Activated naive CD4-positive, alpha-beta T cell (primary cell): ENCODE data around the gene CX3CL1.
"Not testable (repeated sequence)": the region's sequence is repeated elsewhere in the genome, so short reads cannot be mapped to it uniquely, and the experiment has no call there.

Source experiments
- DNase-seq, 4 experiments: peaks; one replicate each; lab custom pipeline; 2025; lab: John Stamatoyannopoulos, UW

Gene CX3CL1

DNA sequence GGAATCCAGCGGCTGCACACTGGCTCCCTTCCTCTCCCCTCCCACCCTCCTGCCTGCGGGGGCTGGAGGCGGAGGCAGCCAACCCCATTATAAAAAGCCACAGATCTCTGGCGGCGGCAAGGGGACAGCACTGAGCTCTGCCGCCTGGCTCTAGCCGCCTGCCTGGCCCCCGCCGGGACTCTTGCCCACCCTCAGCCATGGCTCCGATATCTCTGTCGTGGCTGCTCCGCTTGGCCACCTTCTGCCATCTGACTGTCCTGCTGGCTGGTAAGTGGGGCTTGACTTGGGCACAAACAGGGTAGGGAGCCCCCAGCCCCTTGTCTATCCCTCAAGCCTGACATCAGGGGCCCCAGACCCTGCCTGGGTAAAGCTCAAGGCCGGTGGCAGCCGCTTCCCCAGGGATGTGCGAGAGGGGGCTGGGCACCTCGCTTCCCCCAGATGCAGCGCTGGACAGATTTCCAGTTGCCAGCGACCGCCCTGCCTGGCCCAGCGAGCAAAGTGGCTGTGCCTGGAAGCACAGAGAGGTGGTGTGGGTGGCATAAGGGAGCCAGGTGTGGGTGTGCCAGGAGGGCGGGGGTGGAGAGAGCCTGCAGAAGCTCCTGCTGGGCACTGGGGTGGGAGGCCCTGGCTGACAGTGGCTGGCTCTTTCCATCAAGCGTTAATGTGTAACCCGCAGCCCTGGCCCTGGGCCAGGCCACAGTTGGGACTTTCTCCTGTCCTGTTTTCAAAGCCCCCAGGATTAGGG, at the start of gene CX3CL1:
TSS of gene CX3CL1 (plus strand) at position 119 of the 745 bp plus-strand sequence. CDS start at position 198, 79 bp downstream.
- no peak for DNase-seq

- DNase-seq: no peak
Observed at GRCh38 chr16:57324749-57325148, 47.5 kb upstream of the CX3CL1 start.

GRCh38 chr16:57325458-57325857, 46.8 kb upstream of the CX3CL1 start:
- DNase-seq: no peak

DNA sequence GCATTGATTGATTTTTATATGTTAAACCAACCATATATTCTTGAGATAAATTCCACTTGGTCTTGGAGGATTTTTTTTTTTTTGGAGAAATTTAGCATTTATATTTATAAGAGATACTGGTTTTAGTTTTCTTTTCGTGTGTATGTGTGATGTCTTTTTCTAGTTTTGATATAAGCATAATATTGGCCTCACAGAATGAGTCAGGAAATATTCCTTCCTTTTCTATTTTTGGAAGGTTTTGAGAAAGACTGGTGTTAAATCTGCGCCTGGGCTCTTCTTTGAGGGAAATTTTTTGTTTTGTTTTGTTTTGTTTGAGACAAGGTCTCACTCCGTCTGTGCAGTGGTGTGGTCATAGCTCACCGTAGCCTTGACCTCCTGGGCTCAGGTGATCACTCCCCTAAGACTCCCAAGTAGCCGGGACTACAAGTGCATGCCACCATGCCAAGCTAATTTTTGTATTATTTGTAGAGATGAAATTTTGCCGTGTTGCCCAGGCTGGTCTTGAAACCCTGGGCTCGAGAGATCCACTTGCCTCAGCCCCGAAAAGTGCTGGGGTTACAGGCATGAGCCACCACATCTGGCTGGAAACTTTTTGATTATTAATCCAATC, 42.5 kb upstream of the CX3CL1 start:
- no peak for DNase-seq

- DNase-seq: no peak
Observed at GRCh38 chr16:57331355-57331754, 40.9 kb upstream of the CX3CL1 start.

GRCh38 chr16:57333402-57333801, 38.9 kb upstream of the CX3CL1 start:
- no peak for DNase-seq

GRCh38 chr16:57335366-57335765, 36.9 kb upstream of the CX3CL1 start:
- no peak for DNase-seq

- no peak for DNase-seq
Observed at GRCh38 chr16:57341062-57341440, 31.2 kb upstream of the CX3CL1 start.

GRCh38 chr16:57341441-57342303, 30.6 kb upstream of the CX3CL1 start:
- DNase-seq: no peak

DNA sequence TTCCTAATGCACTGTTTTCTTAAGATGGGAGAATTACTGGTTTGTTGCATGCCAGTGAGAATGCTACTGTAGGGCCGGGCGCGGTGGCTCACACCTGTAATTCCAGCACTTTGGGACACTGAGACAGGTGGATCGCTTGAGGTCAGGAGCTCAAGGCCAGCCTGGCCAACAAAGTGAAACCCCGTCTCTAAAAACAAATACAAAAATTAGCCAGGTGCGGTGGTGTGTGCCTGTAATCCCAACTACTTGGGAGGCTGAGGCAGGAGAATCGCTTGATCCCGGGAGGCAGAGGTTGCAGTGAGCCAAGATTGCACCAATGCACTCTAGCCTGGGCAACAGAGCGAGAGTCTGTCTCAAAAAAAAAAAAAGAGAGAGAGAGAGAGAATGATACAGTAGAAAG, 29.7 kb upstream of the CX3CL1 start:
- not testable (repeated sequence) for DNase-seq

- no peak for DNase-seq
Observed at GRCh38 chr16:57343221-57343620, 29.1 kb upstream of the CX3CL1 start.

DNA sequence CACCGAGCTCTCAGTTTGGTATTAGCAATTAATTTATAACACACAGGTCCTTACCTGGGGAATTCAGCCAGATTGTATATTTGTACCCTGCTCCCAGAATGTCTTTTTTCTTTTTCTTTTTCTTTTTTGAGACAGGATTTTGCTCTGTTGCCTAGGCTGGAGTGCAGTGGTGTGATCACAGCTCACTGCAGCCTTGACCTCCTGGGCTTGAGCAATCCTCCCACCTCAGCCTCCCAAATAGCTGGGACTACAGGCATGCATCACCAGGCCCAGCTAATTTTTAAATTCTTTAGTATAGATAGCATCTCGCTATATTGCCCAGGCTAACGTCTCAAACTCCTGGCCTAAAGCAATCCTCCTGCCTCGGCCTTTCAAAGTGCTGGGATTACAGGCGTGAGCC, 28.2 kb upstream of the CX3CL1 start:
- not testable (repeated sequence) for DNase-seq

GRCh38 chr16:57345021-57345420, 27.3 kb upstream of the CX3CL1 start:
- DNase-seq: no peak

DNA sequence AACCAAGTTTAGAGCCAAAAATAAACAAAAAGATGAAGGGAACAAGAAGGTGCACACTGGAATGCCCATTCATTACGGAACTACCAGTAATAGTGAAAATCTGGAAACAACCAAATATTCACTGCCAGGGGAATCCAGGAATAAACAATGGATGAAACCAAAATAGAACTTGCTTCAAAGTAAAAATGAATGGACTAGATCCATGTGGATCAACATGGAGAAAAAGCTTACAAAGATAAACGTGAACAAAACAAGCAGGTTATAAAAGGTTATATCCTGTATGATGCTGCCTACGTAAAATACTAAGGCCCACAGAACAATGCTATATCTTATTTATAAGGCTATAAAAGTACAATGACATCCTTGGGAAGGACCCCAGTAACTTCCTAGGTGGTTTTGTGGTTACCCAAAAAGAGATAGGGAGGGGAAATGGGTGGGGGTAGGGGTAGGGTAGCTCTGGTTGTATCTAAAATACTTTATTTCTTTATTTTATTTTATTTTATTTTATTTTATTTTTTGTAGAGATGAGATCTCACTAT, 26.6 kb upstream of the CX3CL1 start:
- DNase-seq: no peak

DNA sequence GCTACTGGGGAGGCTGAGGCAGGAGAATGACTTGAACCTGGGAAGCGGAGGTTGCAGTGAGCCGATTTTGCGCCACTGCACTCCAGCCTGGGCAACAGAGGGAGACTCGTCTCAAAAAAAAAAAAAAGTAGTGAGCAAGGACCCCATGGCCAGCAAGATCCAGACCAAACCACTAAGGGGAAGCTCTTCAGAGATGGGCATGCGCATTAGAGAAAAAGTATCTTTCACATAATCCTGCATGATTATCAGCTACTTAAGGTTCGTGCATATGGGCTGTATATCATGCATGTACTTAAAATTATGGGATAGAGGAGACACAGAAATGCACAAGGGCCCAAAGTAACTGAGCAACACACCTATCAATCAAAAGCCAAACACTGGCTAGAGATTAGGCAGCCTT, 24.4 kb upstream of the CX3CL1 start:
- no peak for DNase-seq

GRCh38 chr16:57348327-57348726, 24.0 kb upstream of the CX3CL1 start:
- no peak for DNase-seq

DNA sequence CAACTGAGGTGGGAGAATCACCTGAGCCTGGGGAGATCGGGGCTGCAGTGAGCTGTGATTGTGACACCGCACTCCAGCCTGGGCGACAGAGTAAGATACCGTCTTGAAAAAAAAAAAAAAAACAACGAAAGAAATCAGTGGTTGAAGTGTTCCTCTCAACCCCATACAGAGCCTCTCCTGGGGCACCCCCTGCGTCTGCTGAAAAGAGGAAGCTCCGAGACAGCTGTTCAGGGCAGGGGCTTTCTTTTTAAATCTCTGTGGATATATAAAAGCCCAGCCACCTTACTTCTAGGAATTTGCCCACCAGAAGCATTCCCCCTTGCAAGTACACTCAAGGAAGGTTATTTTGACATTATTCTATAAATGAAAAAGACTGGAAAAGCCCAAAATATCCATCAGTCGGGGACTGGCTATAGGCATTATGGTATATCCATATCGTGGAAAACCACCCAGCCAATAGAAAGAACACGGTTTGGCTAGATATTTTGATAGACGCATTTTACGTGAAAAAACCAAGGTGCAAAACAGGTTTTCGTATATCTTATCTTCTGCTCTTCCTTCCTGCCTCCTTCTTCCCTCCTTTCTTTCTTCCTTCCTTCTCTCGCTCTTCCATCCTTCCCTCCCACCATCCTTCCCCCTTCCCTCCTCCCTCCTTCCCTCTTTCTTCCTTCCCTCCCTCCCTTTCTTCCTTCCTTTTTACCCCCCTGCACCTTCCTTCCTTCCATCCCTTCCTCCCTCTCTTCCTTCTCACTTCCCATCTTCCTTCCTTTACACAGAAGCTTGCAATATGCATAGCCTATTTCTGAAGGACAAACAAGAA, 22.9 kb upstream of the CX3CL1 start:
- DNase-seq: no peak

DNA sequence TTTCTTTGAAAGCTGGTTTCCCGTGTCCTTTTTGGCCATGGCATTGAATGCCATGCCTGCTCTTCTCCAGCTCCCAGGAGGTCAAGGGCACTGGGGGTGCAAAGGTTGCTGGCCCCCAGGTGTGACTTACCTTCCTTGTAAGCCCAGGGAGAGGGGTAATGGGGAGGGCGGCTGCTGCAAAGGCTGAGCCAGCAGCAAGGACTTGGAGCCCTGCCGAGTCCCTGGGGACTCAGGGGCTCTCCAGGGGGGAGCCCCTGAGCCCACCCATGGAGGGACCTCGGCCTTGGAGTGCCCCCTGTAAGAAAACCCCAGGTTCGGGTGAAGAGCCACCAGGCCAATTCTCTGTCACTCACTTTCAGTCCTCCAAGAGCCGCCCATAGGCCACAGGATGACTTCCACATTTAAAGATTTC, 19.6 kb upstream of the CX3CL1 start:
- DNase-seq: no peak

DNA sequence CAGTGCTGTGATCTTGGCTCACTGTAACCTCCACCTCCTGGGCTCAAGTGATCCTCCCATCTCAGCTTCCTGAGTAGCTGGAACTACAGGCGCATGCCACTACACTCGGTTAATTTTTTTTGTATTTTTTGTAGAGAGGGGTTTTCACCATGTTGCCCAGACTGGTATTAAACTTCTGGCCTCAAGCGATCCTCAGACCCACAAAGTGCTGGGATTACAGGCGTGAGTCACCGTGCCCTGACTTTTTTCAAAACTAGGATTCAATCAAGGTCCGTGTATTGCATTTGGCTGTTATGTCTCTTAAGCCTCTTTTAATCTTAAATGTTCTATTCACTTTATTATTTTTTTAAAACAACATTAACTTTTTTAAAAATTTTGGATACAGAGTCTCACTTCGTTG, 18.0 kb upstream of the CX3CL1 start:
- no peak for DNase-seq

DNA sequence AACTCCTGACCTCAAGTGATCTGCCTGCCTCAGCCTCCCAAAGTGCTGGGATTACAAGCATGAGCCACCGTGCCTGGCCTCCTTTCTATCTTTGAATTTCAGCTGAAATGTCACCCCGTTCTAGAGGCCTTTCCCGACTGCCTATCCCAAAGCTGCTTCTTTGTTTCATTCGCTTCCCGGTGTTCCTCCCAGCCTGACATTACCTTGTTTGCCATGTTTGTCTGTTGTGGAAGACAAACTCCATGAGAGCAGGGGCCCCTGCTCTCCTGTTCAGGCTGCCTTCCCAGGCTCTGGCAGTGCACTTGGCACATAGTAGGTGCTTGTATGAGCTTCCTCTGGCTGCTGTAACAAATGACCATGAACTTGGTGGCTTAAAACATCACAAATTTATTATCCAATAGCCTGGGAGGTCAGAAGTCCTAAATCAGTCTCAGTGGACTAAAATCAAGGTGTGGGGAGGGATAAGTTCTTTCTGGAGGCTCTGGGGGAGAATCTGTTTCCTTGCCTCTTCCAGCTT, 16.3 kb upstream of the CX3CL1 start:
- DNase-seq: no peak

GRCh38 chr16:57356547-57356946, 15.7 kb upstream of the CX3CL1 start:
- no peak for DNase-seq
